HG03378 (cell line): ENCODE data around the gene RNF182.

Experiments
- ATAC-seq: cut with Tn5 transposase; IDR thresholded peaks from one replicate; pipeline ENCODE4 v1.9.1; 2021; ENCODE audit warnings: mild to moderate bottlenecking, moderate library complexity; ENCODE audit not compliant: unreplicated experiment

Gene RNF182

DNA sequence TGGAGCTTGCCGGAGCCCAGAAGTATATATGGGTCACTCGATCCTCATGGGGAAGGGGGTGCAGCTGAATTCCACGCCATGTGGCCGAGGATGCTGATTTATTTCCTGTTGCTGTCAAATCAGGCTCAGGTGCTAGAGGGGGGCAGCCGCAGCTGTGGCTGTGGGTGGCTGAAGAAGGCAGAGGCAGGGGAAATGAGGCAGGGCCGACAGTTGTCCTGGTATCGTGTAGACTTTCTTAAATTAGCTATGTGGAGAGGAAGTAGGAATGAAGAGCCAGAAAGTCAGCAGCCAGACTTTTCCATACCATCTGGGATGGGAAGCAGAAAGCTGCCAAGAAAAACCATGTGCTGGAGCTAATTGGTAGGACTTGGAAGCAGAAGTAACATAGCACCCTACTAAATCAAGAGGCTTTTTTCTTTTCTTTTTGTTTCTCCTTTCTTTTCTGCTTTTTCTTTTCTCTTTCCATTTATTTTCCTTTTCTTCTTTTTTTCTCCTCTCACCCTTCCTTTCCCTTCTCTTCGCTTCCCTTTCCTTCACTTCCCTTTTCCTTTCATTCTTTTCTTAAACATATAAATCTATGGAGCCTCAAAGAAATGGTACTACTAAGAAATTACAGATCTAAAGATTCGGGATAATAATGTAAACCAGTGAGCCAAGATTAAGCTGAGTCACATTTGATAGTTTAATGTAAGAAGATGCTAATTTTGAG, 102.2 kb downstream of the RNF182 start:
- ATAC-seq, result no peak

- no peak for ATAC-seq
Measured at GRCh38 chr6:14028631-14029030, 103.9 kb downstream of the RNF182 start.

DNA sequence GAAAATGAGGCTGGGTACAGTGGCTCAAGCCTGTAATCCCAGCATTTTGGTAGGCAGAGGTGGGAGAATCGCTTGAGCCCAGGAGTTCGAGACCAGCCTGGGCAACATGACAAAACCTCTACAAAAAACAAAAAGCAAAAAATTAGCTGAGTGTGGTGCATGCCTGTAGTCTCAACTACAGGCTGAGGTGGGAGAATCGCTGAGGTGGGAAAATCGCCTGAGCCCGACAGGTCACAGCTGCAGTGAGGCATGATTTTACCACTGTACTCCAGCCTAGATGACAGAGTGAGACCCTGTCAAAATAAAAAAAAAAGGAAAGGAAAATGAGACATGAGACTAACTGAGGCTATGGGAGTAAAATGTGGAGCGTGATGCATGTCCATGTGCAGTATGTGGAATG, 104.9 kb downstream of the RNF182 start:
- ATAC-seq, result no peak
